Medulla oblongata (tissue), 1 donor: ENCODE measurements around the gene TNXB.
"Not testable (repeated sequence)": the region's sequence is repeated elsewhere in the genome, so short reads cannot be mapped to it uniquely, and the experiment has no call there.

ENCODE experiments used
- DNase-seq: peaks from one replicate; pipeline ENCODE4 v3.0.0-alpha.2; 2015; ENCODE audit errors: extremely low spot score

TNXB gene

DNA sequence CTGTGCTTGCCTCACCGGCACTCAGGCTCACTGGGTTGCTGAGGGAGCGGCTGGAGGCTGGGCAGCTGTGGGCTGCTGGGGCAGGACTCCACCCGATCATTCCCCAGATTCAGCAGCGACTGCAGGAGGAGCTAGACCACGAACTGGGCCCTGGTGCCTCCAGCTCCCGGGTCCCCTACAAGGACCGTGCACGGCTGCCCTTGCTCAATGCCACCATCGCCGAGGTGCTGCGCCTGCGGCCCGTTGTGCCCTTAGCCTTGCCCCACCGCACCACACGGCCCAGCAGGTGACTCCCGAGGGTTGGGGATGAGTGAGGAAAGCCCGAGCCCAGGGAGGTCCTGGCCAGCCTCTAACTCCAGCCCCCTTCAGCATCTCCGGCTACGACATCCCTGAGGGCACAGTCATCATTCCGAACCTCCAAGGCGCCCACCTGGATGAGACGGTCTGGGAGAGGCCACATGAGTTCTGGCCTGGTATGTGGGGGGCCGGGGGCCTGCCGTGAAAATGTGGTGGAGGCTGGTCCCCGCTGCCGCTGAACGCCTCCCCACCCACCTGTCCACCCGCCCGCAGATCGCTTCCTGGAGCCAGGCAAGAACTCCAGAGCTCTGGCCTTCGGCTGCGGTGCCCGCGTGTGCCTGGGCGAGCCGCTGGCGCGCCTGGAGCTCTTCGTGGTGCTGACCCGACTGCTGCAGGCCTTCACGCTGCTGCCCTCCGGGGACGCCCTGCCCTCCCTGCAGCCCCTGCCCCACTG is 68.7 kb downstream of the TNXB start:
- DNase-seq: not testable (repeated sequence)

GRCh38 chr6:32039321-32040274 is 69.5 kb downstream of the TNXB start:
- not testable (repeated sequence) for DNase-seq

- DNase-seq: not testable (repeated sequence)
These were observed 70.3 kb downstream of the TNXB start for GRCh38 chr6:32038878-32039277.

DNA sequence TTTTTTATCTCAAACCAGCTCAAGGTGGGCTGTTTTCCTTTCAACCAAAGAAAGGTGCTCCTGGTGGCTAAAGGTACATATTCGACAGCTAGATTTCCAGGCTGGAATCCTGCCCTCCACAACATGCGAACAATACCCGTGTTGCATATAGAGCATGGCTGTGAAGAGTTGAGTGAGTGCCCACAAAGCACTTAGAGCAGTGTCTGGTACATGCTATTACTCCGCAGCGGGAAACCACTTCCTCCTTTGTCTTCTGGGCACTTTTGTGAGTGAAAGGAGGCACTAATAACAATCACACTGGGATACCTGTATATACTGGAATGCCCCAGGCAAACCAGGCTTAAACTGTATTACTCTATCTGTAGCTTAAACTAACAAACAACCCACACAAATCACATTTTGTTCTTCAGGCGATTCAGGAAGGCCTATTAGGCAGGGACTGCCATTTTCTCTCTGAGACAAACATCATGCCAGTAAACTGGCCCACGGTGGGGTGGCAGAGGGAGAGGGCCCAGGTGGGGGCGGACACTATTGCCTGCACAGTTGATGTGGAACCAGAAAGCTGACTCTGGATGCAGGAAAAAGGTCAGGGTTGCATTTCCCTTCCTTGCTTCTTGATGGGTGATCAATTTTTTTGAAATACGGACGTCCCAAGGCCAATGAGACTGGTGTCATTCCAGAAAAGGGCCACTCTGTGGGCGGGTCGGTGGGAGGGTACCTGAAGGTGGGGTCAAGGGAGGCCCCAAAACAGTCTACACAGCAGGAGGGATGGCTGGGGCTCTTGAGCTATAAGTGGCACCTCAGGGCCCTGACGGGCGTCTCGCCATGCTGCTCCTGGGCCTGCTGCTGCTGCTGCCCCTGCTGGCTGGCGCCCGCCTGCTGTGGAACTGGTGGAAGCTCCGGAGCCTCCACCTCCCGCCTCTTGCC is 71.3 kb downstream of the TNXB start, which contains the start of gene CYP21A2:
TSS of gene CYP21A2 (plus strand) at position 818 of the 927 bp plus-strand sequence. CDS start at position 826, 8 bp downstream.
- DNase-seq: not testable (repeated sequence)

DNA sequence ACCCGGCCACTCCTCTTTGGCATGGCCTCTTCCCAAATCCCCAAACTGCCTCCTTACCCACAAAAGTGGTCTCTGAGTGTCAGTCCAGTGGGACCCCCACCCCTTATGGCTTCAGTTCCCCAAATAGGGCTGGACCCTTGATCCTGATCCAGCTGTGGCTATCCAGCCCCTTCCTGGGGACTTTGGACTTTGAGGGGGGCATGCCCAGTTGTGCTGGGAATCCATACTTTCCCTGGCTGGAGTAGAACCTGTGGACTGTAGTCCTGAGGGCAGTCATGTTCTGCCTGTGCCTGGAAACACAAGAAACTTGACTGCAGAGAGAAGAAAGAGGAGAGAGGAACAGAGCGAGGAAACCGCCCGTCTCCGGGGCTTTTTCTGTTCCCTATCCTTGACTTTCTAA is 72.0 kb downstream of the TNXB start:
- not testable (repeated sequence) for DNase-seq

DNA sequence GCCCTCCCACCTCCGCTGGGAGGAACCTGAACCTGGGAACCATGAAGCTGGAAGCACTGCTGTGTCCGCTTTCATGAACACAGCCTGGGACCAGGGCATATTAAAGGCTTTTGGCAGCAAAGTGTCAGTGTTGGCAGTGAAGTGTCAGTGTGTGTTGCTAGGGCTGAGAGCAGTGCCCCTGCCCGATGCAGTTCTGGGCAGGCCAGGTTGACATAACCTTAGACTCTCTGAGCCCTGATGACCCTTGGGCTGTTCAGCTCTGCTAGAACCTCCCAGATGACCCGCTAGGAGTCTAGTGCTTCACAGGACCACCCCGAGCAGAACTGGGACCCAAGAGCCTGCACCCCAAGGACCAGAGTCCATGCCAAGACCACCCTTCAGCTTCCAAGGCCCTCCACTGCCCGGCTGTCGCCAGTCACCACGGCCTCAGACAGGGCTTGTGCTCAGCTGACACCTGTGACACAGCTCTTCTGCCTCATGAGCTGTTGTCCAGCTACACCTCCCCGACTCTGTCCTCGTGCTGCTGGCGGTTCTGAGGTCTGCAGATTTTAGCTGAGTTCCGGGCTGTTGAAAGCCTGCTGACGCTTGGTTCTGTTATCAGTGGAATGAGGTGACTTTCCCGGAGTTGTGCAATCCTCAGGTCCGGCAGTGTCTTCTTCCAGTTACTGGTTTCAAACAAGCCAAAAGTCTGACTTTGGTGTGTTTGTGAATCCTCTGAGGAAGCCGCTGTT is 73.7 kb downstream of the TNXB start:
- DNase-seq: not testable (repeated sequence)

DNA sequence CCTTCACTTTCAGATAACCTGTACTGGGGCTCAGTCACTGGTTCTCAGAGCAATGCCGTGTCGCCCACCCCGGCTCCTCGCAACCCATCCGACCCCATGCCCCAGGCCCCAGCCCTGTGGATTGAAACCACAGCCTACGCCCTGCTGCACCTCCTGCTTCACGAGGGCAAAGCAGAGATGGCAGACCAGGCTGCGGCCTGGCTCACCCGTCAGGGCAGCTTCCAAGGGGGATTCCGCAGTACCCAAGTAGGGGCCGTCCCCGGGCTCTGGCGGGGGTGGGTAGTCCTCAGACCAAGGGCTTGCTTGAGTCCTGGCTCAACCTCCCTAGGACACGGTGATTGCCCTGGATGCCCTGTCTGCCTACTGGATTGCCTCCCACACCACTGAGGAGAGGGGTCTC is 79.6 kb downstream of the TNXB start:
- not testable (repeated sequence) for DNase-seq

DNA sequence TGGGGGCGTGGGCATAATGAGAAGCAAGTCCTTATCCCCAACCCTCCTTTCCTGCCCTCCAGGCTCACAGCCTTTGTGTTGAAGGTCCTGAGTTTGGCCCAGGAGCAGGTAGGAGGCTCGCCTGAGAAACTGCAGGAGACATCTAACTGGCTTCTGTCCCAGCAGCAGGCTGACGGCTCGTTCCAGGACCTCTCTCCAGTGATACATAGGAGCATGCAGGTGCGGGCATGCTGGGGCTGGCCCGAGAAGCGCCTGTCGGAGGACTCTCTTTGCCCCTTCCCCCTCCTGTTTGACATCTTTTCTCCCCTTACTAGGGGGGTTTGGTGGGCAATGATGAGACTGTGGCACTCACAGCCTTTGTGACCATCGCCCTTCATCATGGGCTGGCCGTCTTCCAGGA is 80.5 kb downstream of the TNXB start:
- DNase-seq: not testable (repeated sequence)

GRCh38 chr6:32022100-32022499 is 87.0 kb downstream of the TNXB start:
- not testable (repeated sequence) for DNase-seq

GRCh38 chr6:32014547-32014946 is 94.6 kb downstream of the TNXB start, which contains the start of gene C4B:
TSS of gene C4B (plus strand) at chr6:32014795. CDS start at chr6:32014846, 51 bp downstream.
- not testable (repeated sequence) for DNase-seq

- DNase-seq: not testable (repeated sequence)
These were observed 95.4 kb downstream of the TNXB start for GRCh38 chr6:32013738-32014137.

DNA sequence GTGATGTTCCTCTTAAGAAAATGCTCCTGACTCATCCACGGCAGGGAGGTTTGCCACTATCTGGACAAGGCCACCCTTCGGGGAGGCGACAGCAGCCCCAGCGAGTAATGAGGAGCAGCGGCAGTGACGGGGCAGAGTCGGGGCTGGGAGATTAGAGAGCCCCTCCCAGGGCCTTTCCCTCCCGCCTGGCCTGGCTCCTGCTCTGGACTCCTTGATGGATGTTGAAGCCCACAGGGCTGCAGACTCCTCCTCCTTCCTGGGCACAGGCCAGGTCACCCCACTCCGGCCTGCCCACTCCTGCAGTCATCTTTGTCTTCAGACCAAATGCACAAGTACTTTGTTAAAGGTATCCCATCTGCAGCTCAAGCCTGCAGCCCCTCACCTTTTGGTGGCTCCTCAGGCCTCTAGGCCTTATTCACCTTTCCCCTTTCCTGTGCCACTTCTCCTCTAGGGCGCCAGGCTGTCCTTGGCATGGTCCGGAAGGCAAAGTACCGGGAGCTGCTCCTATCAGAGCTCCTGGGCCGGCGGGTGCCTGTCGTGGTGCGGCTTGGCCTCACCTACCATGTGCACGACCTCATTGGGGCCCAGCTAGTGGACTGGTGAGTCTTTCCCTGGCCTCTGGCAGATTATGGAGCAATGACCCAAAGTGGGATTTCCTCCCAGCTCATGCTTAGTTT is 96.1 kb downstream of the TNXB start:
- DNase-seq: not testable (repeated sequence)

DNA sequence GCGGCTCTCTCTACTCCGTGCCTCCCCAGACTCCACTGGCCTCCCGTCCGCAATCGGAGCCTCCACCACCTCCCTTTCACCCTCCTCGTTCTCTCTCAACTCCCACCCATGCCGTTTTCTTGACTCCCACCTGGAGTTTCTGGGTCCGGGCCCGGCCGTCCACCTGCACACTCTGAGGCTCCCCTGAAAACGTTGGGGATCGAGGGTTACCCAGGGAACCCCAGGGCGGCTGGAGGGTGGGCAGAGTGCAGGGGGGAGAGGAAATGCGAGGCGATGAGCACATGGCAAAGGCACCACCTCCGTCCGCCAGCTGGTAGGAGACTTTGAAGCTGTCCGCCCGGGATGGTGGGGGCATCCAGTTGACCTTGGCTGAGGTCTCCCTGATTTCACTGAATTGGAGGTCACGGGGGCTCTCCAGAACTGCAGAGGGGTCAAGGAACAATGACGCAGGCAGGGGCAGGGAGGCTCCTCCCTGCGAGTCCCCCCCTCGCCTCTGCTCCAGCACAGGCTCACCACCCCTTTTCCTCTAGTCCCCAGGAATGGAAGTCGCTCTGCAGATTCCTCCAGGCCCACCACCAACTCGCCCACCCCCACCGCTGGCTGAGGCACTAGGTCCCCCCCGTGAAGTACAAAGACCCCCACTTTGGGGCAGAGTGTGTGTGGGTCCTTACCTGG is 98.1 kb downstream of the TNXB start:
- DNase-seq: not testable (repeated sequence)

GRCh38 chr6:32009537-32009936 is 99.6 kb downstream of the TNXB start:
- DNase-seq: not testable (repeated sequence)

- DNase-seq: not testable (repeated sequence)
These were observed 100.5 kb downstream of the TNXB start for GRCh38 chr6:32008616-32009015.

GRCh38 chr6:32008037-32008436 is 101.1 kb downstream of the TNXB start:
- DNase-seq: not testable (repeated sequence)

DNA sequence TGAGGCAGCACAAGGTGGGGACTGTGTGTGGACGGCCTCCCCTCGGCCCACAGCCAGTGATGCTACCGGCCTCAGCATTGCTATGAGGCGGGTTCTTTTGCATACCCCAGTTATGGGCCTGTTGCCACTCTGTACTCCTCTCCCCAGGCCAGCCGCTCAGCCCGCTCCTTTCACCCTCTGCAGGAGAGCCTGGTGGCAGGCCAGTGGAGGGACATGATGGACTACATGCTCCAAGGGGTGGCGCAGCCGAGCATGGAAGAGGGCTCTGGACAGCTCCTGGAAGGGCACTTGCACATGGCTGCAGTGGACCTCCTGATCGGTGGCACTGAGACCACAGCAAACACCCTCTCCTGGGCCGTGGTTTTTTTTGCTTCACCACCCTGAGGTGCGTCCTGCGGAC is 102.1 kb downstream of the TNXB start:
- DNase-seq: not testable (repeated sequence)

DNA sequence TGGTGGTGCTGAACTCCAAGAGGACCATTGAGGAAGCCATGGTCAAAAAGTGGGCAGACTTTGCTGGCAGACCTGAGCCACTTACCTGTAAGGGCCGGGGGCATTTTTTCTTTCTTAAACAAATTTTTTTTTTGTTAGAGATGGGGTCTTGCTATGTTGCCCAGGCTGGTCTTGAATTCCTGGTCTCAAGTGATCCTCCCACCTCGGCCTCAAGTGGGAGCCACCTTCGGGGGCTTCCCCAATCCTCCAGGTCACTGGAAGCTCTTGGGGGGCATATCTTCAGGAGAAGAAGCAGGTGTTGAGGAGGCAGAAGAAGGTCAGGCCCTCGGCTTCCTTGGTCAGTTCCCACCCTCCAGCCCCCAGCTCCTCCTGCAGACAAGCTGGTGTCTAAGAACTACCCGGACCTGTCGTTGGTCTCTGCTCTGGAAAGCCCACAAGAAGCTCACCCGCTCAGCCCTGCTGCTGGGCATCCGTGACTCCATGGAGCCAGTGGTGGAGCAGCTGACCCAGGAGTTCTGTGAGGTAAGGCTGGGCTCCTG is 103.1 kb downstream of the TNXB start:
- DNase-seq: not testable (repeated sequence)

- not testable (repeated sequence) for DNase-seq
These were observed 103.6 kb downstream of the TNXB start for GRCh38 chr6:32005538-32005880.
